ENCODE measurements around the gene CYP2W1. TPM values are rescaled to one million over a fixed set of nuclear protein-coding genes. Genes with fewer than 3 reads are reported as not detected.
"Not testable (repeated sequence)": the region's sequence is repeated elsewhere in the genome, so short reads cannot be mapped to it uniquely, and the experiment has no call there.

CYP2W1 gene
- total and polyA plus RNA-seq, 4 experiments from 2014 or later: not detected

DNA sequence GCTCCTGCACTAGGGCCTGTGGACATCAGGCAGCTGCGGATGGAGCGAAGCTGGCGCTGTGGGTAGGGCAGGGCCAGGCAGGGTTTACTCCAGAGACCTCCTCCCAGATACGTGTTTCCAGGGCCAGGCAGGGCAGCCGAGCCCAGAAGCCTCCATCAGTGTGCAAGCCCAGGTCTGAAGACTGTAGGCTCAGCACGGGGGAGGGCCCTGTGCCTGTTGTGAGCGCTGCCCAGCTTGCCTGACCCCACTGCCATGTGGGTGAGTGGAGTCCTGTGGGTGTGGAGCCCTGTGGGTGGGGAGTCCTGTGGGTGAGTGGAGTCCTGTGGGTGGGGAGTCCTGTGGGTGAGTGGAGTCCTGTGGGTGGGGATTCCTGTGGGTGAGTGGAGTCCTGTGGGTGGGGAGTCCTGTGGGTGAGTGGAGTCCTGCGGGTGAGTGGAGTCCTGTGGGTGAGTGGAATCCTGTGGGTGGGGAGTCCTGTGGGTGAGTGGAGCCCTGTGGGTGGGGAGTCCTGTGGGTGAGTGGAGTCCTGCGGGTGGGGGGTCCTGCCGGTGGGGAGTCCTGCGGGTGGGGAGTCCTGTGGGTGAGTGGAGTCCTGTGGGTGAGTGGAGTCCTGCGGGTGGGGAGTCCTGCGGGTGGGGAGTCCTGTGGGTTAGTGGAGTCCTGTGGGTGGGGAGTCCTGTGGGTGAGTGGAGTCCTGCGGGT, 18.2 kb downstream of the CYP2W1 start:
- H3K36me3 Mint-ChIP-seq; H3K27me3 Mint-ChIP-seq; H3K36me3 ChIP-seq (ENCODE audit: insufficient read depth, low read length); H3K27ac ChIP-seq (ENCODE audit: low read depth, low read length); H3K27me3 ChIP-seq (ENCODE audit: insufficient read depth, low read length); H3K4me3 ChIP-seq (ENCODE audit: low read length in 2 of 2); intact Hi-C loops (cut with micrococcal nuclease); H3K4me3 Mint-ChIP-seq; H3K4me1 ChIP-seq (ENCODE audit: insufficient read depth, low read length); H3K9me3 ChIP-seq (ENCODE audit: control insufficient read depth in 1 of 2, low read length in 2 of 2); H3K4me1 Mint-ChIP-seq; H3K9me3 Mint-ChIP-seq; DNase-seq; POLR2A ChIA-PET (ENCODE audit: partially characterized antibody); CTCF ChIA-PET (ENCODE audit: partially characterized antibody): not testable (repeated sequence)
- H3K27ac Mint-ChIP-seq: peak overlapping the region in 3 of 7 donors; percentile 18 to 73 (median 37)

DNA sequence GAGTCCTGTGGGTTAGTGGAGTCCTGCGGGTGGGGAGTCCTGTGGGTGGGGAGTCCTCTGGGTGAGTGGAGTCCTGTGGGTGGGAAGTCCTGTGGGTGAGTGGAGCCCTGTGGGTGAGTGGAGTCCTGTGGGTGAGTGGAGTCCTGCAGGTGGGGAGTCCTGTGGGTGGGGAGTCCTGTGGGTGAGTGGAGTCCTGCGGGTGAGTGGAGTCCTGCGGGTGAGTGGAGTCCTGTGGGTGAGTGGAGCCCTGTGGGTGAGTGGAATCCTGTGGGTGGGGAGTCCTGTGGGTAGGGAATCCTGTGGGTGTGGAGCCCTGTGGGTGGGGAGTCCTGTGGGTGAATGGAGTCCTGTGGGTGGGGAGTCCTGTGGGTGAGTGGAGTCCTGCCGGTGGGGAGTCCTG, 19.0 kb downstream of the CYP2W1 start:
- H3K4me3 Mint-ChIP-seq; H3K36me3 Mint-ChIP-seq; intact Hi-C loops (cut with micrococcal nuclease); POLR2A ChIA-PET (ENCODE audit: partially characterized antibody); H3K9me3 ChIP-seq (ENCODE audit: control insufficient read depth in 1 of 2, low read length in 2 of 2); H3K27ac ChIP-seq (ENCODE audit: low read depth, low read length); DNase-seq; H3K27me3 ChIP-seq (ENCODE audit: insufficient read depth, low read length); H3K4me3 ChIP-seq (ENCODE audit: low read length in 2 of 2); H3K27ac Mint-ChIP-seq; CTCF ChIA-PET (ENCODE audit: partially characterized antibody); H3K9me3 Mint-ChIP-seq; H3K27me3 Mint-ChIP-seq; H3K4me1 Mint-ChIP-seq; H3K36me3 ChIP-seq (ENCODE audit: insufficient read depth, low read length); H3K4me1 ChIP-seq (ENCODE audit: insufficient read depth, low read length): not testable (repeated sequence)

DNA sequence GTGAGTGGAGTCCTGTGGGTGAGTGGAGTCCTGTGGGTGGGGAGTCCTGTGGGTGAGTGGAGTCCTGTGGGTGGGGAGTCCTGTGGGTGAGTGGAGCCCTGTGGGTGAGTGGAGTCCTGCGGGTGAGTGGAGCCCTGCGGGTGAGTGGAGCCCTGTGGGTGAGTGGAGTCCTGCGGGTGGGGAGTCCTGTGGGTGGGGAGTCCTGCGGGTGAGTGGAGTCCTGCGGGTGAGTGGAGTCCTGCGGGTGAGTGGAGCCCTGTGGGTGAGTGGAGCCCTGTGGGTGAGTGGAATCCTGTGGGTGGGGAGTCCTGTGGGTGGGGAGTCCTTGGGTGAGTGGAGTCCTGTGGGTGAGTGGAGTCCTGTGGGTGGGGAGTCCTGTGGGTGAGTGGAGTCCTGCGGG, 19.5 kb downstream of the CYP2W1 start:
- POLR2A ChIA-PET (ENCODE audit: partially characterized antibody); H3K9me3 Mint-ChIP-seq; CTCF ChIA-PET (ENCODE audit: partially characterized antibody); H3K9me3 ChIP-seq (ENCODE audit: control insufficient read depth in 1 of 2, low read length in 2 of 2); DNase-seq; H3K4me1 Mint-ChIP-seq; H3K27me3 Mint-ChIP-seq; intact Hi-C loops (cut with micrococcal nuclease); H3K36me3 ChIP-seq (ENCODE audit: insufficient read depth, low read length); H3K27me3 ChIP-seq (ENCODE audit: insufficient read depth, low read length); H3K36me3 Mint-ChIP-seq; H3K4me3 Mint-ChIP-seq; H3K27ac ChIP-seq (ENCODE audit: low read depth, low read length); H3K4me3 ChIP-seq (ENCODE audit: low read length in 2 of 2); H3K27ac Mint-ChIP-seq; H3K4me1 ChIP-seq (ENCODE audit: insufficient read depth, low read length): not testable (repeated sequence)

DNA sequence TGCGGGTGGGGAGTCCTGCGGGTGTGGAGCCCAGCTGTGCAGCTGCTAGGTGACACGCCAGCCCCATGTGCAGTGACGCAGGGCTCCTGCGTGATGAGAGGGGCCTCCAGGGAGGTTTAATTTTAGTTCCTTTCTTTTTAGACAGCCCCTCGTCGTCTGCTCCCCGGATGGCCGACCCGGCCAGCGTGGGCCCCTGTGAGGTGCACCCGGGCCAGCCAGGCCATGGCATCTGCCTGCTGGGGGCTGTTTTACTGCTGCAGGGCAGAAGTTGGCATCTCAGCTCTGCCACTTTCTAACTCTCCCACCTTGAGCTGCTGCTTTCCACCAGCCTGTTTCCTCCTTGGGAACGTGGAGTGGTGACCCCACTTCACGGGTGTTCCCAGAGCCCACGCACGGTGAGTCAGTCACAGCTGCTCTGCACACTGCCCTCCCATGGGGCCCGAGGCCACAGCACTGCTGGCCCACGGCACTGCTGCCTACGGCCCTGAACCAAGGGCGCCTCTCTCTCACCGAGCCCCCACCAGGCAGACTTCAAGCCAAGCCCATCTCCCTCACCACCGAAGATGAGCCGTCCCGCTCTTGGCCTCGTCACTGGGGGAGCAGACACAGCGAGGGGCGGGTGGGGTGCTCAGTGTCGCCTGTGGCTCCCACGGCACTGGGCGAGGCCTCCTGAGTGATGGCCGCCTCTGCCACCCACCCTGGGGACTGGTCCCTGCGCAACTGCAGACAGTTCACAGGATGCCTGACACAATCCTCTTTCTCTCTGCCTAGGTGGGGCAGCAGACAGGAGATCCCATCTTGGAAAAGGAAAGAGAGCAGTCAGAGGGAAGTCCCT, 21.3 kb downstream of the CYP2W1 start:
- no peak overlapping the region for H3K4me3 ChIP-seq (ENCODE audit: low read length in 2 of 2)
- POLR2A ChIA-PET (ENCODE audit: partially characterized antibody): interaction anchor here (1.6 kb wide), 1 partner anchor 11 kb away, joined by 4 read pairs; no protein-coding TSS in a partner anchor
- peaks cover 4% of the 10 kb centered on the region for H3K36me3 ChIP-seq (ENCODE audit: insufficient read depth, low read length)
- no peak overlapping the region for H3K27ac ChIP-seq (ENCODE audit: low read depth, low read length)
- Mint-ChIP-seq H3K4me1 (peaks cover 2 to 7% (median 5%) of the 10 kb centered on the region in 4 donors), H3K36me3 (peaks cover 9 to 12% of the 10 kb centered on the region in 2 donors), H3K4me3 (no peak overlapping the region), H3K27ac (no peak overlapping the region), H3K9me3 (peaks cover 0 to 1% (median 0%) of the 10 kb centered on the region in 8 donors), H3K27me3 (no peaks in the 10 kb centered on the region)
- H3K4me1 ChIP-seq (ENCODE audit: insufficient read depth, low read length): no peaks in the 10 kb centered on the region
- no peaks in the 10 kb centered on the region for H3K27me3 ChIP-seq (ENCODE audit: insufficient read depth, low read length)
- intact Hi-C loops (cut with micrococcal nuclease): no loop called here
- no peak for DNase-seq
- H3K9me3 ChIP-seq (ENCODE audit: control insufficient read depth in 1 of 2, low read length in 2 of 2): no peaks in the 10 kb centered on the region
- CTCF ChIA-PET (ENCODE audit: partially characterized antibody): interaction anchor here (0.9 kb wide), 1 partner anchor 11 kb away, joined by 3 read pairs; no protein-coding TSS in a partner anchor

DNA sequence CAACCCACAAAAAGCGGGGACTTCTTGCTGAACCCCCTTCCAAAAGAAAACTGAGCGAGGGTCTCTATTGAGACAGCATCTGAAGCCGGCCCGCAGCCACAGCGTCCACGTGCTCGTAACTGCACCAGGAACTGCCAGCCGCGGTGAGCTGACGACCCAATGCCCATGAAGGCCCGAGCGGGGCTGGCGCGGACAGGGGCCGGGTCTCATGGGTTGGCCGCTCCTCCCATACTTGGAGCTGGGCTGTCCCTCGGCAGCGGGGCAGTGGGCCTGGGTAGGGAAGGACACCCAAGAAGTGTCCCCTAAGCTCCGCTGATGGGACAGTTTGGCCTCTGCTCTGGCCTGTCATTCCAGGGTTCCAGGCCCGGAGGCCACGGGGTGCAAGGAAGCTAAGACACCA, 22.3 kb downstream of the CYP2W1 start:
- Histone ChIP-seq H3K27me3 (ENCODE audit: insufficient read depth, low read length) (no peaks in the 10 kb centered on the region), H3K27ac (ENCODE audit: low read depth, low read length) (no peak overlapping the region), H3K4me3 (ENCODE audit: low read length in 2 of 2) (no peak overlapping the region), H3K9me3 (ENCODE audit: control insufficient read depth in 1 of 2, low read length in 2 of 2) (no peaks in the 10 kb centered on the region), H3K4me1 (ENCODE audit: insufficient read depth, low read length) (no peaks in the 10 kb centered on the region), H3K36me3 (ENCODE audit: insufficient read depth, low read length) (peaks cover 4% of the 10 kb centered on the region)
- H3K36me3 Mint-ChIP-seq: peaks cover 9 to 18% of the 10 kb centered on the region in 2 donors
- H3K4me1 Mint-ChIP-seq: peaks cover 2 to 11% (median 5%) of the 10 kb centered on the region in 4 donors
- H3K9me3 Mint-ChIP-seq: peaks cover 0 to 1% (median 0%) of the 10 kb centered on the region in 8 donors
- intact Hi-C loops (cut with micrococcal nuclease): no loop called here
- ChIA-PET CTCF (ENCODE audit: partially characterized antibody) (interaction anchor here (0.8 to 0.9 kb wide), 2 partner anchors 12 to 13 kb away, joined by 3 read pairs; no protein-coding TSS in a partner anchor), POLR2A (ENCODE audit: partially characterized antibody) (interaction anchor here (1.6 kb wide), 1 partner anchor 12 kb away, joined by 4 read pairs; no protein-coding TSS in a partner anchor)
- no peaks in the 10 kb centered on the region for H3K27me3 Mint-ChIP-seq
- no peak for DNase-seq
- H3K27ac Mint-ChIP-seq: no peak overlapping the region
- no peak overlapping the region for H3K4me3 Mint-ChIP-seq

DNA sequence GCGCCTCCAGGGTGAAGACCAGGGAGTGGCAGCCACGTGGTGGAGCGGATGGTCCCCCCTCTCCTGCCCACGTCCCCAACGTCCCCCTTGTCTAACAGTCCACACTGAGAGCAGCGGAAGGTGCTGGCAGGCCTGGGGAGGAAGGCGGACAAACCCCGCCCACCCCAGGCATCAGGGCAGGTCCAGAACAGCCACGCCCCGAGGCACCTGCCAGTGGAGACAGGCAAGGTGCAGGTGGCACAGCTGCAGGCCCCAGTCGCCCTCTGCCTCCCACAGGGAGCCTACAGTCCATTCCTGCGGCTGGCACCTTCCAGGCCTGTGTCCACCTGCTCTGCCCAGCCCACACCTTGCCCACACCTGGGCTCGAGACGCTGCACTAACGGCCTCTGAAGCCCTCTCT, 24.9 kb downstream of the CYP2W1 start:
- Mint-ChIP-seq H3K4me1 (peaks cover 8 to 24% (median 12%) of the 10 kb centered on the region in 4 donors), H3K27ac (no peak overlapping the region), H3K27me3 (no peaks in the 10 kb centered on the region), H3K4me3 (no peak overlapping the region), H3K9me3 (peaks cover 0 to 1% (median 0%) of the 10 kb centered on the region in 8 donors), H3K36me3 (peaks cover 9 to 12% of the 10 kb centered on the region in 2 donors)
- CTCF ChIA-PET (ENCODE audit: partially characterized antibody): interaction anchor here (0.7 kb wide), 1 partner anchor 13 kb away, joined by 3 read pairs; no protein-coding TSS in a partner anchor
- intact Hi-C loops (cut with micrococcal nuclease): no loop called here
- Histone ChIP-seq H3K36me3 (ENCODE audit: insufficient read depth, low read length) (peaks cover 4% of the 10 kb centered on the region), H3K9me3 (ENCODE audit: control insufficient read depth in 1 of 2, low read length in 2 of 2) (no peaks in the 10 kb centered on the region), H3K4me3 (ENCODE audit: low read length in 2 of 2) (no peak overlapping the region), H3K27ac (ENCODE audit: low read depth, low read length) (no peak overlapping the region), H3K4me1 (ENCODE audit: insufficient read depth, low read length) (peaks cover 15% of the 10 kb centered on the region), H3K27me3 (ENCODE audit: insufficient read depth, low read length) (no peaks in the 10 kb centered on the region)
- DNase-seq: no peak
- POLR2A ChIA-PET (ENCODE audit: partially characterized antibody): interaction anchor here (0.9 kb wide), 1 partner anchor 21 kb away, joined by 3 read pairs; no protein-coding TSS in a partner anchor

DNA sequence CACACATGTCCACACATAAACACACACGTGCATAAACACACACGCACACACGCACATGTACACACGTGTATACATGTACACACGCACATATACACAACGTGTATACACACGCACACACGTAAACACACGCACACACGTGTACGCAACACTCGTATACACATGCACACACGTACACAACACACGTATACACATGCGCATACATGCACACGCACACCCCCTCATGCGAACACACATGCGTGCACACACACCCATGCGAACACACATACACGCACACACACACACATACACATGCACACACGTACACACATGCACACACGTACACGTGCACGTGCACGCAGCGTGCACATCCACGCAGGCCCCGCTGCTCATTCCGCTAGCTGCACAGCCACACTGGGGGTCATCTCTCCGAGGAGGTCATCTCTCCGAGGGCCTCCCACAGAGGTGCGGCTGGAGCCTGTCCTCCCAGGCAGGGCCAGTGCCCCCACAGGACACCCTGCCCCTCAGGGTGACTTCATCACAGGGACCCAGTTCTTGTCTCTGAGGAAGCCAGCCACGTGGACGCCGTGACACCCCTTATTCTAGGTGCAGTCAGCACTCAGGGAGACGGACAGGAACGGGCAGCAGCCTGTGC, 25.9 kb downstream of the CYP2W1 start:
- Mint-ChIP-seq H3K9me3 (peaks cover 0 to 1% (median 0%) of the 10 kb centered on the region in 8 donors), H3K36me3 (peaks cover 10 to 12% of the 10 kb centered on the region in 2 donors), H3K27me3 (no peaks in the 10 kb centered on the region), H3K4me1 (peaks cover 11 to 28% (median 15%) of the 10 kb centered on the region in 4 donors), H3K4me3 (no peak overlapping the region), H3K27ac (peak overlapping the region in 2 of 7 donors; percentile 22 to 60)
- Histone ChIP-seq H3K9me3 (ENCODE audit: control insufficient read depth in 1 of 2, low read length in 2 of 2) (no peaks in the 10 kb centered on the region), H3K27ac (ENCODE audit: low read depth, low read length) (no peak overlapping the region), H3K36me3 (ENCODE audit: insufficient read depth, low read length) (peaks cover 4% of the 10 kb centered on the region), H3K4me3 (ENCODE audit: low read length in 2 of 2) (no peak overlapping the region), H3K4me1 (ENCODE audit: insufficient read depth, low read length) (peaks cover 15% of the 10 kb centered on the region), H3K27me3 (ENCODE audit: insufficient read depth, low read length) (no peaks in the 10 kb centered on the region)
- ChIA-PET CTCF (ENCODE audit: partially characterized antibody) (no interaction called here), POLR2A (ENCODE audit: partially characterized antibody) (interaction anchor here (0.9 kb wide), 1 partner anchor 20 kb away, joined by 3 read pairs; no protein-coding TSS in a partner anchor)
- no peak for DNase-seq
- intact Hi-C loops (cut with micrococcal nuclease): no loop called here

All from CD4-positive, alpha-beta memory T cell (primary cell).